Measurements from ENCODE around the gene GCG.
A peak's percentile ranks its signal among the peaks of the same experiment; 100 is the strongest.

GCG gene

GRCh38 chr2:162152147-162152546, at the start of gene GCG:
Gene GCG, minus strand, starts transcription at chr2:162152247. Its CDS starts 3,069 bp downstream, at chr2:162149178.
- DNase-seq = no peak

GRCh38 chr2:162200636-162201035, 48.6 kb upstream of the GCG start:
- no peak for DNase-seq

- DNase-seq = no peak
These were observed 47.9 kb upstream of the GCG start for GRCh38 chr2:162199913-162200312.

GRCh38 chr2:162198239-162198638, 46.2 kb upstream of the GCG start:
- DNase-seq = no peak

- DNase-seq = peak in 1 of 2 experiments; percentile 14
These were observed 45.2 kb upstream of the GCG start for GRCh38 chr2:162197069-162197825.

- no peak for DNase-seq
These were observed 44.6 kb upstream of the GCG start for GRCh38 chr2:162196638-162197037.

- DNase-seq = no peak
These were observed 36.4 kb upstream of the GCG start for GRCh38 chr2:162188451-162188850.

- DNase-seq = no peak
These were observed 33.6 kb upstream of the GCG start for GRCh38 chr2:162185541-162186232.

GRCh38 chr2:162184821-162185450, 32.9 kb upstream of the GCG start:
- no peak for DNase-seq

- no peak for DNase-seq
These were observed 32.3 kb upstream of the GCG start for GRCh38 chr2:162184359-162184758.

GRCh38 chr2:162182395-162182794, 30.3 kb upstream of the GCG start:
- DNase-seq = no peak

- DNase-seq = no peak
These were observed 25.3 kb upstream of the GCG start for GRCh38 chr2:162177301-162177700.

GRCh38 chr2:162175714-162176113, 23.7 kb upstream of the GCG start:
- no peak for DNase-seq

- no peak for DNase-seq
These were observed 22.7 kb upstream of the GCG start for GRCh38 chr2:162174746-162175145.

- no peak for DNase-seq
These were observed 20.8 kb upstream of the GCG start for GRCh38 chr2:162172802-162173370.

- no peak for DNase-seq
These were observed 14.7 kb upstream of the GCG start for GRCh38 chr2:162166745-162167144.

- no peak for DNase-seq
These were observed 14.1 kb upstream of the GCG start for GRCh38 chr2:162166174-162166573.

- DNase-seq = no peak
These were observed 12.8 kb upstream of the GCG start for GRCh38 chr2:162164802-162165201.

GRCh38 chr2:162159446-162159845, 7.4 kb upstream of the GCG start:
- no peak for DNase-seq

- no peak for DNase-seq
These were observed 4.1 kb upstream of the GCG start for GRCh38 chr2:162156149-162156548.

GRCh38 chr2:162155093-162155492, 3.0 kb upstream of the GCG start:
- no peak for DNase-seq

- DNase-seq = peak; percentile 40 to 59
These were observed 1.7 kb upstream of the GCG start for GRCh38 chr2:162153608-162154224.

GRCh38 chr2:162149940-162150339, 2.1 kb downstream of the GCG start:
- DNase-seq = no peak
